GM12878 (cell line): ENCODE data around the gene UTP3. TPM values are rescaled to one million over a fixed set of nuclear protein-coding genes. Genes with fewer than 3 reads are reported as not detected.

Experiments
- ATAC-seq: fragments of 200-7000 bp; cut with Tn5 transposase; 3 replicates; pipeline ENCODE4 v1.9.1; 2020; ENCODE audit warnings: mild to moderate bottlenecking, moderate library complexity
- BruUV-seq: library from RNA; stranded (reverse); fragments of 400-500 nt; replicated peaks from 2 replicates; lab custom pipeline; 2021; lab: Mats Ljungman, UMichigan
- CTCF ChIA-PET: fragments of 300-600 bp; sonication (Branson Sonifier 250); formaldehyde crosslinking; extraction: SDS; loops from one replicate; lab custom pipeline; 2021; ENCODE audit warnings: inconsistent platforms; lab: Yijun Ruan, JAX
- POLR2A ChIA-PET: fragments of 350-600 bp; formaldehyde crosslinking; extraction: SDS; loops from one replicate; lab custom pipeline; 2021; ENCODE audit warnings: inconsistent platforms; lab: Charles Lee
- RAD21 ChIA-PET: fragments of 300-600 bp; sonication (Branson Sonifier 250); formaldehyde crosslinking; loops from one replicate; lab custom pipeline; 2023; ENCODE audit warnings: antibody characterized with exemption; ENCODE audit not compliant: unreplicated experiment; lab: Charles Lee
- SMC1A ChIA-PET: fragments of 300-600 bp; sonication (Branson Sonifier 250); formaldehyde crosslinking; loops from one replicate; lab custom pipeline; 2023; ENCODE audit not compliant: unreplicated experiment, uncharacterized antibody; lab: Charles Lee
- DNase-seq: peaks from one replicate; pipeline ENCODE4 v3.0.0-alpha.2; 2011; ENCODE audit warnings: low read depth, low spot score
- FAIRE-seq: peaks from 3 replicates; lab custom pipeline; 2011; peaks lifted over from hg19 to GRCh38; lab: Jason Lieb, UNC
- H2AFZ ChIP-seq: 2 replicates; pipeline ENCODE4 v1.6.0; 2011; ENCODE audit warnings: low read depth, low read length, control low read depth; ENCODE audit not compliant: control insufficient read depth
- H3K27ac ChIP-seq: 2 replicates; pipeline ENCODE4 v1.5.1; 2011; ENCODE audit warnings: control low read depth; ENCODE audit not compliant: control insufficient read depth, insufficient read depth
- H3K27me3 ChIP-seq, 2 experiments: replicated peaks in 1 of 2; 2 replicates each; pipeline versions ENCODE4 v1.6.0 to v1.6.1; 2011; ENCODE audit warnings: low read length in 1 of 2; ENCODE audit not compliant: control insufficient read depth in 2 of 2, insufficient read depth in 2 of 2
- H3K36me3 ChIP-seq, 2 experiments: 2 replicates each; pipeline ENCODE4 v1.5.1; 2011; ENCODE audit warnings: low read length in 1 of 2; ENCODE audit not compliant: control insufficient read depth in 2 of 2, insufficient read depth in 2 of 2
- H3K4me1 ChIP-seq: 2 replicates; pipeline ENCODE4 v1.6.1; 2011; ENCODE audit warnings: mild to moderate bottlenecking, low read length, moderate library complexity, mixed read lengths; ENCODE audit not compliant: control insufficient read depth, insufficient read depth
- H3K4me2 ChIP-seq: 2 replicates; pipeline ENCODE4 v1.6.0; 2011; ENCODE audit warnings: control low read depth; ENCODE audit not compliant: control insufficient read depth, insufficient read depth
- H3K4me3 ChIP-seq: fragments of 200-600 bp; sonication (generic); 2 replicates; pipeline ENCODE4 v1.5.1; 2016
- H3K79me2 ChIP-seq: 2 replicates; pipeline ENCODE4 v1.6.0; 2011; ENCODE audit warnings: low read length; ENCODE audit not compliant: control insufficient read depth, insufficient read depth
- H3K9ac ChIP-seq: 2 replicates; pipeline ENCODE4 v1.8.0; 2011; ENCODE audit warnings: low read length, control low read depth, mixed read lengths; ENCODE audit not compliant: control insufficient read depth, insufficient read depth
- H3K9me3 ChIP-seq: replicated peaks from 3 replicates; pipeline ENCODE4 v1.5.1; 2011; ENCODE audit warnings: mild to moderate bottlenecking, low read length; ENCODE audit not compliant: control insufficient read depth, insufficient read depth
- H4K20me1 ChIP-seq: 2 replicates; pipeline ENCODE4 v1.6.0; 2011; ENCODE audit not compliant: control insufficient read depth, insufficient read depth
- BRCA1 ChIP-seq: IDR thresholded peaks from 2 replicates; pipeline ENCODE4 v1.6.1; 2011; ENCODE audit warnings: low read depth, low read length, improper control_type of control experiment
- CREB1 ChIP-seq: IDR thresholded peaks from 2 replicates; pipeline ENCODE4 v1.6.1; 2012; ENCODE audit warnings: low read depth, mild to moderate bottlenecking, inconsistent platforms
- EP300 ChIP-seq, 2 experiments: fragments of 150-350 bp in 1 of 2; IDR thresholded peaks; 2 replicates each; pipeline ENCODE4 v1.6.1; 2011 to 2012; ENCODE audit warnings: low read depth in 2 of 2, low read length in 2 of 2, borderline replicate concordance in 1 of 2, improper control_type of control experiment in 1 of 2, inconsistent platforms in 1 of 2; ENCODE audit not compliant: control insufficient read depth in 1 of 2
- FOXM1 ChIP-seq: IDR thresholded peaks from 2 replicates; pipeline ENCODE4 v1.6.1; 2012; ENCODE audit warnings: low read depth, mild to moderate bottlenecking, inconsistent platforms, low read length, moderate library complexity
- KAT2A ChIP-seq: conservative IDR thresholded peaks from 2 replicates; pipeline ENCODE4 v1.6.1; 2011; ENCODE audit warnings: low read depth, low read length; ENCODE audit not compliant: control insufficient read depth
- MXI1 ChIP-seq: fragments of 150-350 bp; IDR thresholded peaks from 2 replicates; pipeline ENCODE4 v1.6.1; 2011; ENCODE audit warnings: low read depth, mild to moderate bottlenecking, inconsistent platforms, low read length, improper control_type of control experiment
- NR2C2 ChIP-seq: IDR thresholded peaks from 2 replicates; pipeline ENCODE4 v1.6.1; 2011; ENCODE audit warnings: borderline replicate concordance, low read depth; ENCODE audit not compliant: control insufficient read depth, insufficient read length
- NR2F1 ChIP-seq: fragments of 450-650 bp; conservative IDR thresholded peaks from 2 replicates; pipeline ENCODE4 v1.6.1; 2017; ENCODE audit warnings: mild to moderate bottlenecking
- TAF1 ChIP-seq: IDR thresholded peaks from 2 replicates; pipeline ENCODE4 v1.6.1; 2011; ENCODE audit warnings: mild to moderate bottlenecking, low read depth, low read length, borderline replicate concordance
- ZNF207 ChIP-seq: fragments of 450-650 bp; IDR thresholded peaks from 2 replicates; pipeline ENCODE4 v1.6.1; 2014; ENCODE audit warnings: antibody characterized with exemption, mild to moderate bottlenecking, borderline replicate concordance
- WGBS: methylation state at CpG from one replicate; pipeline ENCODE4 v1.1.6; 2016; ENCODE audit warnings: low lambda C conversion rate; ENCODE audit not compliant: insufficient replicate concordance, insufficient coverage; ENCODE audit errors: missing lambda C conversion rate; 5-methylcytosine and 5-hydroxymethylcytosine counted together
- in situ Hi-C: fragments of 300-500 bp; cut with MboI; formaldehyde crosslinking; loops from 9 replicates; pipeline ENCODE4 v1.14.3; 2018; ENCODE audit warnings: mixed read lengths
- intact Hi-C: fragments of 100-400 bp; cut with micrococcal nuclease; formaldehyde crosslinking; loops from one replicate; pipeline ENCODE4 v1.14.2; 2022; ENCODE audit not compliant: unreplicated experiment
- polyA plus RNA-seq, 11 experiments: library from polyadenylated mRNA; depleted of rRNA in 4 of 11; unstranded in 6 of 11; stranded (reverse) in 5 of 11; fragments of >200 nt; fragmentation: Nextera tagmentation in 4 of 11; fragmentation: Illumina TruSeq in 1 of 11; extraction: Ambion mirVana in 4 of 11; extraction: Trizol in 1 of 11; gene quantifications; 1 replicate in 1 of 11; 2 replicates in 10 of 11; pipeline versions ENCODE4 v1.2.1 to v1.2.3, GENCODE V29; 2011 to 2016; ENCODE audit warnings: inconsistent platforms in 2 of 11, missing spikeins in 2 of 11, low read depth in 1 of 11
- total RNA-seq, 4 experiments: library from RNA; depleted of rRNA in 3 of 4; stranded (reverse); fragments of >200 nt in 3 of 4; fragmentation: Illumina TruSeq in 1 of 4; extraction: Trizol in 1 of 4; gene quantifications; 2 replicates each; pipeline versions ENCODE4 v1.2.1 to v1.2.3, GENCODE V29; 2013 to 2021
- TF ChIP-seq, protein P1 (sequence below): IDR thresholded peaks from 2 replicates; pipeline ENCODE4 v1.6.1; 2012; ENCODE audit warnings: low read depth, low read length, improper control_type of control experiment
- TF ChIP-seq, protein P2 (sequence below): fragments of 450-650 bp; IDR thresholded peaks from 2 replicates; pipeline ENCODE4 v1.6.1; 2017; ENCODE audit warnings: low read depth, mild to moderate bottlenecking, moderate library complexity
- TF ChIP-seq, protein P3 (sequence below): fragments of 450-650 bp; IDR thresholded peaks from 2 replicates; pipeline ENCODE4 v1.6.1; 2018; ENCODE audit warnings: borderline replicate concordance, mild to moderate bottlenecking; ENCODE audit not compliant: partially characterized antibody
- TF ChIP-seq, protein P4 (sequence below): fragments of 450-650 bp; IDR thresholded peaks from 2 replicates; pipeline ENCODE4 v1.6.1; 2016; ENCODE audit warnings: mild to moderate bottlenecking

Gene UTP3
- total and polyA plus RNA-seq, 10 of the 15 experiments (the other 5 are each of a cell fraction or from before 2014, with no cell fraction given), result 15.8 to 60.7 (median 22.5) TPM

DNA sequence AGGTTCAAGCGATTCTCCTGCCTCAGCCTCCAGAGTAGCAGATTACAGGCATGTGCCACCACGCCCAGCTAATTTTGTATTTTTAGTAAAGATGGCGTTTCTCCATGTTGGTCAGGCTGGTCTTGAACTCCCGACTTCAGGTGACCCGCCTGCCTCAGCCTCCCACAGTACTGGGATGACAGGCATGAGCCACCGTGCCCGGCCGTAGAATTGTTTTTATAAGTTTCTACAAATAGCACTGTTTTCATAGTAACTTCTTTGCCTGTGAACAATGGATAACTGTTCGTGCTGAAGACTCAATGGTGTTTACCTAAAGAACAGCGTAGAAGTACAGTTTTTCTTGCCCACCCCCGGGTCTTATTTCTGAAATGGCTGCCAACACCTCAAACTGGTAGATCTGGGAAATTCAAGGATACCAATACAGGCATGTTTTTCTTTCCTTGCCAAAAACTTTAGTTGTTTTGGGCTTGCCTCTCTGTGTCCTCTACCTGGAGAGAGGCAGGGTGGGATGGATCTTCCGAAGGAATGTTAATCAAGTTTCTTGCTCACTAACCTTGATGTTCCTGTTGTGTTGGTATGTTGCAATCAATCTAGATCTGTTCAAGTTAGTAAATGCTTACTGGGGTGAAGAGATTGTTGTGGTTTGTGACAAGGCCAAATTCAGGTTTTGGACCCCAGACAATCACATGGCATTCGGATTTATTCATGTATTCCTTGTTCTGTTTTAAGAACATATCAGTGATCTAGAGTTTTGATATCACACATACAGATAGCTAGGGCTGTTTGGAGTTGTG, 30.7 kb downstream of the UTP3 start:
- Histone ChIP-seq H3K4me3 (no peak overlapping the region), H3K9ac (no peak overlapping the region), H3K9me3 (no peaks in the 10 kb centered on the region), H3K27me3 (no peaks in the 10 kb centered on the region; a peak in 1 of 4 replicates), H3K4me2 (no peak overlapping the region), H3K79me2 (no peaks in the 10 kb centered on the region), H2AFZ (no peak overlapping the region), H3K27ac (no peak overlapping the region), H4K20me1 (no peaks in the 10 kb centered on the region), H3K36me3 (no peaks in the 10 kb centered on the region), H3K4me1 (peaks cover 21% of the 10 kb centered on the region)
- RAD21 ChIA-PET, result interaction anchor here (0.7 to 1.1 kb wide), 3 partner anchors 16 to 59 kb away, joined by 3 read pairs; no protein-coding TSS in a partner anchor
- no TSS peak for BruUV-seq
- ATAC-seq (no peak), DNase-seq (no peak), FAIRE-seq (no peak)
- SMC1A ChIA-PET, result interaction anchor here (1.2 to 1.8 kb wide), 3 partner anchors 13 to 30 kb away, joined by 3 to 12 read pairs (median 4); no protein-coding TSS in a partner anchor
- intact Hi-C loops, result no loop called here
- in situ Hi-C loops, result no loop called here
- WGBS, result 82% methylated on average over 13 of the region's 13 CpGs
- CTCF ChIA-PET, result interaction anchor here (0.7 to 1.0 kb wide), 2 partner anchors 67 to 71 kb away, joined by 3 read pairs; no protein-coding TSS in a partner anchor
- POLR2A ChIA-PET, result interaction anchor here (1.3 kb wide), 1 partner anchor 17 kb away, joined by 4 read pairs; no protein-coding TSS in a partner anchor
- no peak for TF ChIP-seq ZNF207
- no peak for TF ChIP-seq FOXM1
- TF ChIP-seq EP300 (IDR thresholded peaks at IDR 0.05; ENCODE audit: borderline replicate concordance in 1 of 2, control insufficient read depth in 1 of 2, low read depth in 2 of 2, low read length in 2 of 2), result no peak
- TF ChIP-seq, protein P1, sequence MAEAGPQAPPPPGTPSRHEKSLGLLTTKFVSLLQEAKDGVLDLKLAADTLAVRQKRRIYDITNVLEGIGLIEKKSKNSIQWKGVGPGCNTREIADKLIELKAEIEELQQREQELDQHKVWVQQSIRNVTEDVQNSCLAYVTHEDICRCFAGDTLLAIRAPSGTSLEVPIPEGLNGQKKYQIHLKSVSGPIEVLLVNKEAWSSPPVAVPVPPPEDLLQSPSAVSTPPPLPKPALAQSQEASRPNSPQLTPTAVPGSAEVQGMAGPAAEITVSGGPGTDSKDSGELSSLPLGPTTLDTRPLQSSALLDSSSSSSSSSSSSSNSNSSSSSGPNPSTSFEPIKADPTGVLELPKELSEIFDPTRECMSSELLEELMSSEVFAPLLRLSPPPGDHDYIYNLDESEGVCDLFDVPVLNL, result no peak
- TF ChIP-seq TAF1, result no peak
- no peak for TF ChIP-seq CREB1
- no peak for TF ChIP-seq MXI1
- TF ChIP-seq, protein P2, sequence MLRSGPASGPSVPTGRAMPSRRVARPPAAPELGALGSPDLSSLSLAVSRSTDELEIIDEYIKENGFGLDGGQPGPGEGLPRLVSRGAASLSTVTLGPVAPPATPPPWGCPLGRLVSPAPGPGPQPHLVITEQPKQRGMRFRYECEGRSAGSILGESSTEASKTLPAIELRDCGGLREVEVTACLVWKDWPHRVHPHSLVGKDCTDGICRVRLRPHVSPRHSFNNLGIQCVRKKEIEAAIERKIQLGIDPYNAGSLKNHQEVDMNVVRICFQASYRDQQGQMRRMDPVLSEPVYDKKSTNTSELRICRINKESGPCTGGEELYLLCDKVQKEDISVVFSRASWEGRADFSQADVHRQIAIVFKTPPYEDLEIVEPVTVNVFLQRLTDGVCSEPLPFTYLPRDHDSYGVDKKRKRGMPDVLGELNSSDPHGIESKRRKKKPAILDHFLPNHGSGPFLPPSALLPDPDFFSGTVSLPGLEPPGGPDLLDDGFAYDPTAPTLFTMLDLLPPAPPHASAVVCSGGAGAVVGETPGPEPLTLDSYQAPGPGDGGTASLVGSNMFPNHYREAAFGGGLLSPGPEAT, result no peak
- no peak for TF ChIP-seq NR2F1
- no peak for TF ChIP-seq NR2C2
- no peak for TF ChIP-seq KAT2A
- TF ChIP-seq, protein P3, sequence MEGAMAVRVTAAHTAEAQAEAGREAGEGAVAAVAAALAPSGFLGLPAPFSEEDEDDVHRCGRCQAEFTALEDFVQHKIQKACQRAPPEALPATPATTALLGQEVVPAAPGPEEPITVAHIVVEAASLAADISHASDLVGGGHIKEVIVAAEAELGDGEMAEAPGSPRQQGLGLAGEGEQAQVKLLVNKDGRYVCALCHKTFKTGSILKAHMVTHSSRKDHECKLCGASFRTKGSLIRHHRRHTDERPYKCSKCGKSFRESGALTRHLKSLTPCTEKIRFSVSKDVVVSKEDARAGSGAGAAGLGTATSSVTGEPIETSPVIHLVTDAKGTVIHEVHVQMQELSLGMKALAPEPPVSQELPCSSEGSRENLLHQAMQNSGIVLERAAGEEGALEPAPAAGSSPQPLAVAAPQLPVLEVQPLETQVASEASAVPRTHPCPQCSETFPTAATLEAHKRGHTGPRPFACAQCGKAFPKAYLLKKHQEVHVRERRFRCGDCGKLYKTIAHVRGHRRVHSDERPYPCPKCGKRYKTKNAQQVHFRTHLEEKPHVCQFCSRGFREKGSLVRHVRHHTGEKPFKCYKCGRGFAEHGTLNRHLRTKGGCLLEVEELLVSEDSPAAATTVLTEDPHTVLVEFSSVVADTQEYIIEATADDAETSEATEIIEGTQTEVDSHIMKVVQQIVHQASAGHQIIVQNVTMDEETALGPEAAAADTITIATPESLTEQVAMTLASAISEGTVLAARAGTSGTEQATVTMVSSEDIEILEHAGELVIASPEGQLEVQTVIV, result no peak
- TF ChIP-seq, protein P4, sequence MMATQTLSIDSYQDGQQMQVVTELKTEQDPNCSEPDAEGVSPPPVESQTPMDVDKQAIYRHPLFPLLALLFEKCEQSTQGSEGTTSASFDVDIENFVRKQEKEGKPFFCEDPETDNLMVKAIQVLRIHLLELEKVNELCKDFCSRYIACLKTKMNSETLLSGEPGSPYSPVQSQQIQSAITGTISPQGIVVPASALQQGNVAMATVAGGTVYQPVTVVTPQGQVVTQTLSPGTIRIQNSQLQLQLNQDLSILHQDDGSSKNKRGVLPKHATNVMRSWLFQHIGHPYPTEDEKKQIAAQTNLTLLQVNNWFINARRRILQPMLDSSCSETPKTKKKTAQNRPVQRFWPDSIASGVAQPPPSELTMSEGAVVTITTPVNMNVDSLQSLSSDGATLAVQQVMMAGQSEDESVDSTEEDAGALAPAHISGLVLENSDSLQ, result no peak
- TF ChIP-seq BRCA1, result no peak
